Suprapubic skin (tissue), 4 donors: ENCODE data around the gene SPO11. TPM values are rescaled to one million over a fixed set of nuclear protein-coding genes. Genes with fewer than 3 reads are reported as not detected.

Source experiments
- DNase-seq, 2 donors: peaks; one replicate each; pipeline ENCODE4 v3.0.0-alpha.2; 2019; ENCODE audit warnings: low spot score in 2 of 2
- H3K27ac ChIP-seq: fragments of 200-600 bp; sonication (generic); one replicate; pipeline ENCODE4 v1.5.1; 2019
- H3K27me3 ChIP-seq: fragments of 200-600 bp; sonication (generic); one replicate; pipeline ENCODE4 v1.5.1; 2019
- H3K36me3 ChIP-seq: fragments of 200-600 bp; sonication (generic); one replicate; pipeline ENCODE4 v1.5.1; 2019
- H3K4me1 ChIP-seq: fragments of 200-600 bp; sonication (generic); one replicate; pipeline ENCODE4 v1.5.1; 2019
- H3K4me3 ChIP-seq: fragments of 200-600 bp; sonication (generic); one replicate; pipeline ENCODE4 v1.5.1; 2019; ENCODE audit warnings: mild to moderate bottlenecking
- H3K9me3 ChIP-seq: fragments of 200-600 bp; sonication (generic); one replicate; pipeline ENCODE4 v1.5.1; 2019
- EP300 ChIP-seq: sonication (generic); formaldehyde crosslinking; IDR thresholded peaks from one replicate; pipeline ENCODE4 v1.6.1; 2017; ENCODE audit warnings: antibody characterized with exemption
- POLR2A ChIP-seq, 2 donors: fragments of 450-650 bp; IDR thresholded peaks; one replicate each; pipeline ENCODE4 v1.6.1; 2017; ENCODE audit warnings: antibody characterized with exemption in 2 of 2, mild to moderate bottlenecking in 2 of 2, moderate library complexity in 2 of 2
- POLR2AphosphoS5 ChIP-seq, 3 donors: sonication (generic); formaldehyde crosslinking; IDR thresholded peaks; one replicate each; pipeline ENCODE4 v1.6.1; 2017; ENCODE audit warnings: antibody characterized with exemption in 3 of 3
- WGBS: methylation state at CpG from one replicate; pipeline ENCODE4 v1.1.5; 2018; 5-methylcytosine and 5-hydroxymethylcytosine counted together
- total RNA-seq, 4 donors: library from RNA; depleted of rRNA; stranded (reverse); fragments of >200 nt; gene quantifications; one replicate each; pipeline ENCODE4 v1.1.0, GENCODE V29; 2016
- TF ChIP-seq, protein P1 (sequence below), 2 donors: fragments of 200-600 bp in 1 of 2; fragments of 450-650 bp in 1 of 2; sonication (generic) in 1 of 2; IDR thresholded peaks; one replicate each; pipeline ENCODE4 v1.5.1; 2016 to 2019; ENCODE audit warnings: antibody characterized with exemption in 2 of 2, mild to moderate bottlenecking in 1 of 2, moderate library complexity in 1 of 2

Gene SPO11
- total RNA-seq, 4 donors from 2014 or later, result not detected

DNA sequence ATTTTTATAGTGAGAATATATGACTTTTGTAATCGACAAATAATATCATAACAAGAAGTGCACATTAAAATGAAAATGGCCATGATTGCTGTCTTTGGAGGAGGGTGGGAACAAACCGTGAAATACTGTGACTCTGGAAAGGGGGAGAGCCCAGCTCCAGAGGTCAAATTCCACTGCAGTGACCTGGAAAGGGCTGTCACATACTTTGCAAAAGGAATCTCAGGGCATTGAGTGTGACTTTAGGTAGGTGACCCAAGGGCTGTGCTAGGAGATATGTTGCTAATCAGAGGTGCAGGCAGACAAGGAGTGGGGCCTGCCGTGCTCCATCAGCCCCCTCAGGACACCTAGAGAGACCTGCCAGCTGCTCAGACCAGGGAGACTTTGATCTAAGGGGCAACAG, 35.1 kb upstream of the SPO11 start:
- DNase-seq, result no peak
- no peaks in the 10 kb centered on the region for H3K36me3 ChIP-seq
- H3K4me3 ChIP-seq, result no peak overlapping the region
- H3K4me1 ChIP-seq, result peaks cover 9% of the 10 kb centered on the region
- peaks cover 22% of the 10 kb centered on the region for H3K27me3 ChIP-seq
- WGBS, result 81% methylated on average over 3 of the region's 3 CpGs
- no peak overlapping the region for H3K27ac ChIP-seq
- H3K9me3 ChIP-seq, result no peaks in the 10 kb centered on the region
- TF ChIP-seq, protein P1, sequence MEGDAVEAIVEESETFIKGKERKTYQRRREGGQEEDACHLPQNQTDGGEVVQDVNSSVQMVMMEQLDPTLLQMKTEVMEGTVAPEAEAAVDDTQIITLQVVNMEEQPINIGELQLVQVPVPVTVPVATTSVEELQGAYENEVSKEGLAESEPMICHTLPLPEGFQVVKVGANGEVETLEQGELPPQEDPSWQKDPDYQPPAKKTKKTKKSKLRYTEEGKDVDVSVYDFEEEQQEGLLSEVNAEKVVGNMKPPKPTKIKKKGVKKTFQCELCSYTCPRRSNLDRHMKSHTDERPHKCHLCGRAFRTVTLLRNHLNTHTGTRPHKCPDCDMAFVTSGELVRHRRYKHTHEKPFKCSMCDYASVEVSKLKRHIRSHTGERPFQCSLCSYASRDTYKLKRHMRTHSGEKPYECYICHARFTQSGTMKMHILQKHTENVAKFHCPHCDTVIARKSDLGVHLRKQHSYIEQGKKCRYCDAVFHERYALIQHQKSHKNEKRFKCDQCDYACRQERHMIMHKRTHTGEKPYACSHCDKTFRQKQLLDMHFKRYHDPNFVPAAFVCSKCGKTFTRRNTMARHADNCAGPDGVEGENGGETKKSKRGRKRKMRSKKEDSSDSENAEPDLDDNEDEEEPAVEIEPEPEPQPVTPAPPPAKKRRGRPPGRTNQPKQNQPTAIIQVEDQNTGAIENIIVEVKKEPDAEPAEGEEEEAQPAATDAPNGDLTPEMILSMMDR (IDR thresholded peaks at IDR 0.05), result no peak
- TF ChIP-seq POLR2AphosphoS5 (IDR thresholded peaks at IDR 0.05) (no peak), POLR2A (IDR thresholded peaks at IDR 0.05) (no peak), EP300 (no peak)

DNA sequence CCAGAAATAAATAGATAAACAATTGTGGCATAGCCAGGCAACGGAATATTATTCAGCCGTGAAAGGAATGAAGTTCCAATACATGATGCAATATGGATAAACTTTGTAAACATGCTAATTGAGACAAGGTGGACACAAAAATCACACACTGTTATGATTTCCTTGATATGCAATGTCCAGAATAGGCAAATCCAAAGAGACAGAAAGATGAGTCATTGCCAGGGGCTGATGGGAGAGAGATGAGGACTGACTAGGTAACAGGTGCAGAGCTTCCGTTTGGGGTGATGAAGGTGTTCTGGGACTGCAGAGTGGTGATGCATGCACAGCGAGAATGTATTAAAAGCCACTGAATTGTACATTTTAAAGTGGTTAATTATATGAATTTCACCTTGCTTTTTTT, 31.1 kb upstream of the SPO11 start:
- H3K27ac ChIP-seq, result no peak overlapping the region
- H3K4me1 ChIP-seq, result no peaks in the 10 kb centered on the region
- H3K4me3 ChIP-seq, result no peak overlapping the region
- no peaks in the 10 kb centered on the region for H3K9me3 ChIP-seq
- 75% methylated on average over 4 of the region's 4 CpGs for WGBS
- no peak for DNase-seq
- H3K27me3 ChIP-seq, result no peaks in the 10 kb centered on the region
- H3K36me3 ChIP-seq, result no peaks in the 10 kb centered on the region
- TF ChIP-seq EP300 (no peak), POLR2A (IDR thresholded peaks at IDR 0.05) (no peak), POLR2AphosphoS5 (IDR thresholded peaks at IDR 0.05) (no peak)
- TF ChIP-seq, protein P1 (IDR thresholded peaks at IDR 0.05), result no peak

DNA sequence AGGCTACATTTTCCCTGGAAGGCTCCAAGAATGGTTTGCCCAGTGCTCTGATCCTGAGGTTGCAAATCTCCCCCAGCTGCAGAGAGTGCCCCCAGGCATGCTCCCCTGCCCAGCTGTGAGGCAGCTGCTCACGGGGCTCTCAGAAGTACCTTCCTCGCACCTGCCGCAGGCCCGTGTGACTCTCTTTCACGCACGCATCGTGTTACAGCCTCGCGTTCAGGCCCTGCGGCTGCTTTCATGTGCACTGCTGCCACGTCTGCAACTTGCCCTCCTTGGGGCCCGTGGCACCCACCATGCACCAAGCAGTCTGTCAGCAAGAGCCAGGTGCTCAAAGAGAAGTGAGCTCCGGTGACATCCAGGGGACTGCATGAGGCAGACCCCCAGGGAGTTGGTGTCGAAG, 28.6 kb upstream of the SPO11 start:
- WGBS, result 79% methylated on average over 14 of the region's 14 CpGs
- no peaks in the 10 kb centered on the region for H3K27me3 ChIP-seq

DNA sequence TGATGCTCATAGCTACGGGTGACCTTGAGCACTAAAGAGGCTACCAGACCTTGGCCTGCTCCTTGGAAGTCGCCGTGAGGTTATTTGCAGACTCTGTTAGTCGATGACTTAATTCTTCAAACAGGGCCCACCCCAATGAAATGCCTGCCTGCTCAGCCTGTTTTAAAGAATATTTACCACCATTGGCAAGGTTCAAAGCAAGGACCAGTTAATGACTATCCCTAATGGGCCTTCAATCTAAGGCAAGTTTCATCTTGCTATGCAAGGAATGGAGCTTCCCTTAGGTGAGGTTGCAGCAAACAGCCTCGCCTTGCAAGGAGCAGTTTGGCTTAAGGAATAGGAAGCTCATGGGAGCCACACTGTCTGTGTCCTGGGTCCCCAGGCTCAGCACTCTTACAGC, 22.9 kb upstream of the SPO11 start:
- no peak for DNase-seq
- Histone ChIP-seq H3K36me3 (no peaks in the 10 kb centered on the region), H3K27ac (no peak overlapping the region), H3K4me1 (peaks cover 28% of the 10 kb centered on the region), H3K9me3 (no peaks in the 10 kb centered on the region), H3K4me3 (no peak overlapping the region), H3K27me3 (no peaks in the 10 kb centered on the region)
- 52% methylated on average over 5 of the region's 5 CpGs for WGBS
- no peak for TF ChIP-seq POLR2AphosphoS5 (IDR thresholded peaks at IDR 0.05)
- TF ChIP-seq POLR2A (IDR thresholded peaks at IDR 0.05), result no peak
- no peak for TF ChIP-seq EP300
- TF ChIP-seq, protein P1 (IDR thresholded peaks at IDR 0.05), result no peak

More for the DNA sequence above, 28.6 kb upstream of the SPO11 start:
- Histone ChIP-seq H3K4me3 (no peak overlapping the region), H3K27ac (no peak overlapping the region), H3K9me3 (no peaks in the 10 kb centered on the region), H3K4me1 (peaks cover 6% of the 10 kb centered on the region), H3K36me3 (no peaks in the 10 kb centered on the region)
- no peak for TF ChIP-seq POLR2AphosphoS5 (IDR thresholded peaks at IDR 0.05)
- no peak for TF ChIP-seq EP300
- TF ChIP-seq POLR2A (IDR thresholded peaks at IDR 0.05), result no peak
- TF ChIP-seq, protein P1 (IDR thresholded peaks at IDR 0.05), result no peak
- no peak for DNase-seq

DNA sequence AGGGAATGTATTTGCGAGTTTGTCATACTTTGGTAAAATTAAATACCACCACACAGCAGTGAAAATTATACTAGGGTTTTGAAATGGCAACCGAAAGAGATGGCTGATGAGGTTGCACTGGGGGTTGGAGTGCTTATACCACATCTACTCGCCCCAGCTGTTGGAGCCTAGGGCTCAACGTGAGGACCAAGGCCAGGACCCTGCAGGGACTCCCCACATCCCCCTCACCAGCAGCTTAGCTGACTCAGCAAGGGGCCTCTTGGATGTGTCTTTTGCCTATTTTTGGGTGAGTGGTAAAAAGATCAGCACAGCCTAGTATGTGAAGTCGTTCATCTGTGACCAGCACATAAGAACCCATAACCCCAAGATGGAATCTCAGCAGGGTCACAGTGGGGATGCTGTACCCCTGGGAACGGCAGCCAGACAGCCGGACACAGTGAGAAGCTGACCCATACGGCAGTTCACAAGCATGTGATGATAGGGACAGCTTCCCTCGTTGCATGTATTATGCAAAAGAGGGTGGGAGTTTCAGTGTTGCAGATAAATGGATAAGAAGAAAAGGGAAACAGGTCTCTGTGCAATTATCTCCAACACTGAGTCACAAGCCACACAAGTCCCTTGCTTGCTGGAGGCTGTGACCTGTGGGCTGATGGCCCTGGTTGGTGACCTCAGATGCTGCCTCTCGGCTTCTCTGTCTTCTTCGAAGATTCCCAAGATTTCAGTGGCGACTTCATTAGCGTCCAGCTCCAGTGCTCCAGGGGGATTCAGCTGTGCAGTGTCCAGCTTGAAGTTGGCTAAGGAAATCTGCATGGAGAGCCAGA, 20.9 kb upstream of the SPO11 start:
- no peak overlapping the region for H3K4me3 ChIP-seq
- H3K9me3 ChIP-seq, result no peaks in the 10 kb centered on the region
- peaks cover 28% of the 10 kb centered on the region for H3K4me1 ChIP-seq
- TF ChIP-seq, protein P1 (IDR thresholded peaks at IDR 0.05), result no peak
- TF ChIP-seq POLR2A (IDR thresholded peaks at IDR 0.05), result no peak
- WGBS, result 64% methylated on average over 13 of the region's 13 CpGs
- peak overlapping the region; percentile 26 for H3K27ac ChIP-seq
- H3K36me3 ChIP-seq, result no peaks in the 10 kb centered on the region
- no peaks in the 10 kb centered on the region for H3K27me3 ChIP-seq
- peak; percentile 44 to 53 for DNase-seq
